CD4-positive, alpha-beta memory T cell (primary cell): Measurements from ENCODE around the gene ASL. TPM values are rescaled to one million over a fixed set of nuclear protein-coding genes. Genes with fewer than 3 reads are reported as not detected.
"Not testable (repeated sequence)": the region's sequence is repeated elsewhere in the genome, so short reads cannot be mapped to it uniquely, and the experiment has no call there.

Source experiments
- CTCF ChIA-PET: fragments of 350-600 bp; sonication (Branson Sonifier 250); formaldehyde crosslinking; loops from one replicate; lab custom pipeline; 2021; ENCODE audit warnings: inconsistent platforms; ENCODE audit not compliant: partially characterized antibody; lab: Charles Lee
- POLR2A ChIA-PET: fragments of 350-600 bp; sonication (Branson Sonifier 250); formaldehyde crosslinking; loops from one replicate; lab custom pipeline; 2021; ENCODE audit not compliant: partially characterized antibody; lab: Charles Lee
- DNase-seq, 5 donors: peaks; one replicate each; pipeline versions ENCODE4 v3.0.0 to v3.0.0-alpha.2; 2020 to 2022; ENCODE audit warnings: mixed read lengths in 1 of 5
- H3K27ac ChIP-seq: one replicate; pipeline ENCODE4 v1.7.0; 2013; ENCODE audit warnings: low read depth, low read length
- H3K27me3 ChIP-seq: 2 replicates; pipeline ENCODE4 v1.7.0; 2013; ENCODE audit warnings: mild to moderate bottlenecking, low read length, moderate library complexity; ENCODE audit not compliant: insufficient read depth
- H3K36me3 ChIP-seq: 2 replicates; pipeline ENCODE4 v1.7.0; 2013; ENCODE audit warnings: mild to moderate bottlenecking, low read length, moderate library complexity; ENCODE audit not compliant: insufficient read depth
- H3K4me1 ChIP-seq: 2 replicates; pipeline ENCODE4 v1.7.0; 2013; ENCODE audit warnings: mild to moderate bottlenecking, low read length, moderate library complexity; ENCODE audit not compliant: insufficient read depth
- H3K4me3 ChIP-seq, 2 donors: one replicate each; pipeline ENCODE4 v1.7.0; 2013; ENCODE audit warnings: low read length in 2 of 2, mild to moderate bottlenecking in 1 of 2
- H3K9me3 ChIP-seq, 2 donors: one replicate each; pipeline ENCODE4 v1.7.0; 2013; ENCODE audit warnings: low read length in 2 of 2, control low read depth in 1 of 2; ENCODE audit not compliant: control insufficient read depth in 1 of 2
- H3K27ac Mint-ChIP-seq, 7 donors: one replicate each; pipeline ENCODE4 v1.8.0; 2020 to 2021; ENCODE audit warnings: mixed read lengths in 7 of 7, mild to moderate bottlenecking in 6 of 7, inconsistent platforms in 3 of 7, moderate library complexity in 3 of 7
- H3K27me3 Mint-ChIP-seq, 2 donors: one replicate each; pipeline ENCODE4 v1.8.0; 2020 to 2021; ENCODE audit warnings: mixed read lengths in 2 of 2
- H3K36me3 Mint-ChIP-seq, 2 donors: one replicate each; pipeline ENCODE4 v1.8.0; 2020 to 2021; ENCODE audit warnings: mixed read lengths in 2 of 2, inconsistent platforms in 1 of 2, mild to moderate bottlenecking in 1 of 2
- H3K4me1 Mint-ChIP-seq, 4 donors: one replicate each; pipeline ENCODE4 v1.8.0; 2020 to 2021; ENCODE audit warnings: mixed read lengths in 4 of 4, mild to moderate bottlenecking in 1 of 4
- H3K4me3 Mint-ChIP-seq, 8 donors: one replicate each; pipeline ENCODE4 v1.8.0; 2020 to 2021; ENCODE audit warnings: mixed read lengths in 8 of 8, mild to moderate bottlenecking in 7 of 8, moderate library complexity in 6 of 8, inconsistent platforms in 3 of 8
- H3K9me3 Mint-ChIP-seq, 8 donors: one replicate each; pipeline ENCODE4 v1.8.0; 2020 to 2021; ENCODE audit warnings: mixed read lengths in 8 of 8, mild to moderate bottlenecking in 5 of 8, inconsistent platforms in 3 of 8, moderate library complexity in 1 of 8
- intact Hi-C: fragments of 100-400 bp; cut with micrococcal nuclease; formaldehyde crosslinking; loops from one replicate; pipeline ENCODE4 v1.15.1; 2023
- polyA plus RNA-seq, 2 donors: library from polyadenylated mRNA; unstranded; fragments of 300-500 nt; fragmentation: Illumina TruSeq; gene quantifications; one replicate each; pipeline ENCODE4 v1.2.3, GENCODE V29; 2021
- total RNA-seq, 2 experiments: library from RNA; stranded (reverse); gene quantifications; one replicate each; pipeline ENCODE4 v1.2.3, GENCODE V29; 2021

Gene ASL
- total and polyA plus RNA-seq, 4 experiments from 2014 or later = 10.8 to 15.2 (median 12.8) TPM

GRCh38 chr7:66052447-66052846 lies 23.2 kb upstream of the ASL start:
- intact Hi-C loops = no loop called here
- no peaks in the 10 kb centered on the region for H3K4me1 ChIP-seq
- Mint-ChIP-seq H3K36me3 (no peaks in the 10 kb centered on the region), H3K27me3 (no peaks in the 10 kb centered on the region), H3K9me3 (no peaks in the 10 kb centered on the region), H3K27ac (no peak overlapping the region), H3K4me1 (peaks cover 0 to 4% (median 0%) of the 10 kb centered on the region in 4 donors), H3K4me3 (no peak overlapping the region)
- no peaks in the 10 kb centered on the region for H3K27me3 ChIP-seq
- no peaks in the 10 kb centered on the region for H3K9me3 ChIP-seq
- no peak for DNase-seq
- CTCF ChIA-PET = no interaction called here
- H3K4me3 ChIP-seq = no peak overlapping the region
- H3K36me3 ChIP-seq = no peaks in the 10 kb centered on the region
- H3K27ac ChIP-seq = no peak overlapping the region
- POLR2A ChIA-PET = no interaction called here

- no peak overlapping the region for H3K27ac ChIP-seq
- no peak overlapping the region for H3K4me3 Mint-ChIP-seq
- ChIA-PET POLR2A (no interaction called here), CTCF (no interaction called here)
- H3K4me1 ChIP-seq = no peaks in the 10 kb centered on the region
- intact Hi-C loops = no loop called here
- peak overlapping the region in 1 of 7 donors; percentile 40 for H3K27ac Mint-ChIP-seq
- no peaks in the 10 kb centered on the region for H3K36me3 ChIP-seq
- no peaks in the 10 kb centered on the region for H3K27me3 ChIP-seq
- DNase-seq = no peak
- H3K4me1 Mint-ChIP-seq = peaks cover 0 to 4% (median 0%) of the 10 kb centered on the region in 4 donors
- no peaks in the 10 kb centered on the region for H3K9me3 ChIP-seq
- H3K27me3 Mint-ChIP-seq = no peaks in the 10 kb centered on the region
- no peak overlapping the region for H3K4me3 ChIP-seq
- no peaks in the 10 kb centered on the region for H3K9me3 Mint-ChIP-seq
- no peaks in the 10 kb centered on the region for H3K36me3 Mint-ChIP-seq
Observed at GRCh38 chr7:66054063-66054462, 21.6 kb upstream of the ASL start.

- POLR2A ChIA-PET = no interaction called here
- H3K36me3 ChIP-seq = no peaks in the 10 kb centered on the region
- no peak for DNase-seq
- no peaks in the 10 kb centered on the region for H3K36me3 Mint-ChIP-seq
- H3K27me3 ChIP-seq = no peaks in the 10 kb centered on the region
- H3K9me3 ChIP-seq = no peaks in the 10 kb centered on the region
- H3K4me1 ChIP-seq = no peaks in the 10 kb centered on the region
- no peak overlapping the region for H3K4me3 ChIP-seq
- peak overlapping the region in 1 of 8 donors; percentile 33 for H3K4me3 Mint-ChIP-seq
- no peaks in the 10 kb centered on the region for H3K9me3 Mint-ChIP-seq
- peak overlapping the region in 1 of 7 donors; percentile 8 for H3K27ac Mint-ChIP-seq
- no peaks in the 10 kb centered on the region for H3K27me3 Mint-ChIP-seq
- intact Hi-C loops = no loop called here
- H3K4me1 Mint-ChIP-seq = peaks cover 0 to 4% (median 0%) of the 10 kb centered on the region in 4 donors
- no peak overlapping the region for H3K27ac ChIP-seq
- CTCF ChIA-PET = no interaction called here
Observed at GRCh38 chr7:66055321-66055956, 20.2 kb upstream of the ASL start.

- intact Hi-C loops = no loop called here
- H3K4me3 ChIP-seq = no peak overlapping the region
- POLR2A ChIA-PET = no interaction called here
- H3K9me3 Mint-ChIP-seq = peaks cover 0 to 4% (median 0%) of the 10 kb centered on the region in 8 donors
- H3K27me3 ChIP-seq = no peaks in the 10 kb centered on the region
- no peaks in the 10 kb centered on the region for H3K36me3 ChIP-seq
- no peak overlapping the region for H3K4me3 Mint-ChIP-seq
- no peaks in the 10 kb centered on the region for H3K27me3 Mint-ChIP-seq
- CTCF ChIA-PET = interaction anchor here (0.6 kb wide), 1 partner anchor 326 kb away, joined by 3 read pairs; no protein-coding TSS in a partner anchor
- H3K9me3 ChIP-seq = no peaks in the 10 kb centered on the region
- H3K36me3 Mint-ChIP-seq = no peaks in the 10 kb centered on the region
- H3K4me1 Mint-ChIP-seq = peaks cover 0 to 1% (median 0%) of the 10 kb centered on the region in 4 donors
- DNase-seq = no peak
- H3K27ac ChIP-seq = no peak overlapping the region
- H3K4me1 ChIP-seq = no peaks in the 10 kb centered on the region
- H3K27ac Mint-ChIP-seq = no peak overlapping the region
Observed at GRCh38 chr7:66060796-66061195, 14.8 kb upstream of the ASL start.

GRCh38 chr7:66069732-66070131 lies 5.9 kb upstream of the ASL start:
- Mint-ChIP-seq H3K4me3 (no peak overlapping the region), H3K9me3 (peaks cover 0 to 7% (median 0%) of the 10 kb centered on the region in 8 donors), H3K27ac (no peak overlapping the region), H3K4me1 (no peaks in the 10 kb centered on the region), H3K27me3 (no peaks in the 10 kb centered on the region), H3K36me3 (no peaks in the 10 kb centered on the region)
- no peaks in the 10 kb centered on the region for H3K36me3 ChIP-seq
- CTCF ChIA-PET = interaction anchor here (1.2 kb wide), 1 partner anchor 86 kb away, joined by 3 read pairs; no protein-coding TSS in a partner anchor
- intact Hi-C loops = loop anchor here (10.0 kb wide), 1 partner anchor 315 kb away; no protein-coding TSS in a partner anchor
- H3K9me3 ChIP-seq = no peaks in the 10 kb centered on the region
- no peak overlapping the region for H3K27ac ChIP-seq
- DNase-seq = no peak
- POLR2A ChIA-PET = no interaction called here
- no peak overlapping the region for H3K4me3 ChIP-seq
- no peaks in the 10 kb centered on the region for H3K27me3 ChIP-seq
- H3K4me1 ChIP-seq = no peaks in the 10 kb centered on the region

- peaks cover 0 to 7% (median 0%) of the 10 kb centered on the region in 8 donors for H3K9me3 Mint-ChIP-seq
- DNase-seq = no peak
- intact Hi-C loops = loop anchor here (10.0 kb wide), 1 partner anchor 315 kb away; no protein-coding TSS in a partner anchor
- H3K4me1 Mint-ChIP-seq = peaks cover 0 to 2% (median under 1%) of the 10 kb centered on the region in 4 donors
- no peak overlapping the region for H3K4me3 ChIP-seq
- CTCF ChIA-PET = interaction anchor here (1.2 to 1.9 kb wide), 2 partner anchors 40 to 87 kb away, joined by 3 to 5 read pairs; no protein-coding TSS in a partner anchor
- no peak overlapping the region for H3K27ac ChIP-seq
- H3K27ac Mint-ChIP-seq = no peak overlapping the region
- no peaks in the 10 kb centered on the region for H3K36me3 Mint-ChIP-seq
- no peaks in the 10 kb centered on the region for H3K27me3 ChIP-seq
- H3K4me3 Mint-ChIP-seq = no peak overlapping the region
- no peaks in the 10 kb centered on the region for H3K27me3 Mint-ChIP-seq
- POLR2A ChIA-PET = no interaction called here
- no peaks in the 10 kb centered on the region for H3K4me1 ChIP-seq
- no peaks in the 10 kb centered on the region for H3K36me3 ChIP-seq
- H3K9me3 ChIP-seq = no peaks in the 10 kb centered on the region
Observed at GRCh38 chr7:66070222-66070621, 5.4 kb upstream of the ASL start.

- peaks cover 12% of the 10 kb centered on the region for H3K4me1 ChIP-seq
- POLR2A ChIA-PET, H3K9me3 ChIP-seq, H3K36me3 Mint-ChIP-seq, H3K27ac Mint-ChIP-seq, H3K27ac ChIP-seq, H3K27me3 ChIP-seq, H3K4me3 ChIP-seq, H3K36me3 ChIP-seq, H3K4me3 Mint-ChIP-seq, H3K9me3 Mint-ChIP-seq, DNase-seq, H3K27me3 Mint-ChIP-seq: not testable (repeated sequence)
- intact Hi-C loops = loop anchor here (10.0 kb wide), 1 partner anchor 317 kb away; no protein-coding TSS in a partner anchor
- H3K4me1 Mint-ChIP-seq = peaks cover 6 to 13% (median 11%) of the 10 kb centered on the region in 4 donors
- CTCF ChIA-PET = interaction anchor here (0.7 to 1.9 kb wide), 2 partner anchors 28 to 42 kb away, joined by 3 to 5 read pairs; no protein-coding TSS in a partner anchor
Observed at GRCh38 chr7:66072208-66072607, 3.4 kb upstream of the ASL start.
